ENCODE data around the gene IL13RA2.

Gene IL13RA2

GRCh38 chrX:115011428-115011827, 6.0 kb downstream of the IL13RA2 start:
- DNase-seq (ENCODE audit: extremely low spot score, insufficient read length, low read depth): no peak
- FAIRE-seq: no peak

- FAIRE-seq (no peak), DNase-seq (ENCODE audit: extremely low spot score, insufficient read length, low read depth) (no peak)
Measured at GRCh38 chrX:114999906-115000305, 17.5 kb downstream of the IL13RA2 start.

GRCh38 chrX:114997779-114998178, 19.6 kb downstream of the IL13RA2 start:
- DNase-seq (ENCODE audit: extremely low spot score, insufficient read length, low read depth) (no peak), FAIRE-seq (no peak)

DNA sequence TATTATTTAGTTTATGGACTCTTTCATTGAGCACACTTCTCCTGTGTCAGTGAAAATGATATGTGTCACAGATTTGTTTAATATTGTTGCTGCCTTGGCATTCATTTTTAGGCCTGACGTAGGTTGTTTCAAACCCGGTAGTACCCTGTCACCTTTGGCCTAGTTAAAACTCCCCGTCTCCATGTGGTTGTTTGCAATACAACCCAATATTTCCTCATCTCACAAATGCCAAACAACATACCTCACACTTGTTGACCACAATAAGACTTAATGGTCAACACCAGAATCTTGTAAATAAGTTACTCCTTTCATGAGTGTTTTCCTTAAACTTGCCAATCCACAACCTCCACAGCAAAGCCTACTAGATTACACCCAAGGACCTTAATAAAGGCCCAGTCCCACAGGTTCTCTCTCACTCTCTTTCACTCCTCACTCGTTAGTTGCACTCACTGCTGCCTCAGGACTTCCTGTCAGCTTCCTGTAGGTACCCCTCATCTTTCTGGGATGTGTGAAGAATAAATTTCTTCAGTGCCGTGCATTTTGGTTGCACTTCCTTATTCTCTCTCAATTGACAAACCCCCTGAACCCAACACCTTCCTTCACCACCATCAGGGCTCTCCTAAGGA, 31.3 kb downstream of the IL13RA2 start:
- no peak for DNase-seq (ENCODE audit: extremely low spot score, insufficient read length, low read depth)
- no peak for FAIRE-seq

- FAIRE-seq: no peak
- DNase-seq (ENCODE audit: extremely low spot score, insufficient read length, low read depth): no peak
Measured at GRCh38 chrX:114976292-114976691, 41.1 kb downstream of the IL13RA2 start.

DNA sequence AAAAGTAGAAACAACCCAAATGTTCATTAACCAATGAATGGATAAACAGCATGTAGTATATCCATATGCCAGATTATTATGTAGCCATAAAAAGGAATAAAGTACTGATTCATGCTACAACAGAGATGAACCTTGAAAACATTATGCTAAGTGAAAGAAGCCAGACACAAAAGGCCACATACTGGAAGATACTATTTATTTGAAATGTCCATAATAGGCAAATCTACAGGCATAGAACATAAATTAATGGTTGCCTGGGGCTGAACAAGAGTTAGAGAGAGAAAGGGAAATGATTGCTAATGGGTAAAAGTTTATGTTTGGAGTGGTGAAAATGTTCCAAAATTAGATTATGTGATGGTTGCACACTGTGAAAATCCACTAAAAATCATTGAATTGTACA, 44.4 kb downstream of the IL13RA2 start:
- DNase-seq (ENCODE audit: extremely low spot score, insufficient read length, low read depth): no peak
- no peak for FAIRE-seq

DNA sequence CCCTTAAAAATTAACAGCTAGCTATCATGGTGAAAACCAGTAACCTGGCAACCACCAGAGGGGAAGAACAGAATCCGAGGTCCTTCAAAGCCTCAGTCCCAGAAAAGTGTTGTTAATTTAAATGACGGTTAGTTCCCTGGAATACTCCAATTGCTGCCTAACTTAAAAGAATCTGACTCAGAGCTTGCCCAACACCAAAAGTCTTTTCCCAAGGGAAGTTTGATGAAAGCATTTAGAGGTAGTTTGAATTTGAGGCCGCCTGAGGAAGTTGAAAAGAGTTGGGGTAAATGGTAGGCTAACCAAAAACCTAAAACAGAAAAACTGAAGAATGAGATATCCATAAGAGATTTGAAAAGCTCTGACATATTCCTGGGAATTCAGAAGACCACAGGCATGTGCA, 46.6 kb downstream of the IL13RA2 start:
- FAIRE-seq (no peak), DNase-seq (ENCODE audit: extremely low spot score, insufficient read length, low read depth) (no peak)

DNA sequence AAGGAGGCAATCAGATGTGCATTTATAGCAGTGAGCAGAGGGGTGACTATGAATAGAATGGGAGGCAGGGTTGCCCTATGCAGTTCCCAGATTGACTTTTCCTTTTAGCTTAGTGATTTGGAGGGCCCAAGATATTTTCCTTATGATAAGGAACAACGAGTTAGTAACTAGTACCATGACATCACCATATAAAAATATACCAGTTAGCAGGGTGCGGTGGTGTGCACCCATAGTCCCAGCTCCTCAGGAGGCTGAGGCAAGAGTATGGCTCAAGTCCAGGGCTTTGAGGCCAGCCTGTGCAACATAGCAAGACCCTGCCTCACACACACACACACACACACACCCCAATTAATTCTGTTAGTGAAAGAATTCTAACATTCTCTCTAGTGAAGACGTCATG, 53.0 kb downstream of the IL13RA2 start:
- DNase-seq (ENCODE audit: extremely low spot score, insufficient read length, low read depth) (no peak), FAIRE-seq (no peak)

DNA sequence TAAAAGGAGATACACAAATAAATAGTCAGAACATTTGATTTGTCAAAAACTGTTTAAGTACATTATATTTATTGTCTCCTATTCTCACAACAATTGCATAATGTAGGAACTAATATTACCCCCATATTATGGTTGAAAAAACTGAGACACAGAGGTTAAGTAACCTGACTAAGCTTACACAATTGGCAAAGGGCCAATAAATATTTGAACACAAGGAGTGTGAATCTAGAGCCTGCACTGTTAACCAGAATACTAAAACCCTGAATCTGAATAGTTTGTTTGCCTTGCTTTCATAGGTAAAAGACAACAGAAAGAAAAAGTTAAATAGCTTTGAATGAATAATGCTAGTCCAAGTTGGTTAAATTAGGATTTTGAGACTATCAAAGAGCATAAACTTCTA, 55.2 kb downstream of the IL13RA2 start:
- FAIRE-seq (no peak), DNase-seq (ENCODE audit: extremely low spot score, insufficient read length, low read depth) (no peak)

- FAIRE-seq (no peak), DNase-seq (ENCODE audit: extremely low spot score, insufficient read length, low read depth) (no peak)
Measured at GRCh38 chrX:114959729-114960128, 57.7 kb downstream of the IL13RA2 start.

All from GM18507 (cell line).